AG04450 (cell line): Measurements from ENCODE around the gene KIF26A. TPM values are rescaled to one million over a fixed set of nuclear protein-coding genes. Genes with fewer than 3 reads are reported as not detected.

Experiments
- CTCF ChIA-PET: fragments of 300-600, 350-600 bp; formaldehyde crosslinking; extraction: SDS; loops from one replicate; lab custom pipeline; 2022; ENCODE audit warnings: antibody characterized with exemption, inconsistent platforms; lab: Charles Lee
- POLR2A ChIA-PET: fragments of 350-600 bp; formaldehyde crosslinking; extraction: SDS; loops from one replicate; lab custom pipeline; 2021; ENCODE audit warnings: antibody characterized with exemption, inconsistent platforms; lab: Yijun Ruan, JAX
- DNase-seq: peaks from one replicate; pipeline ENCODE4 v3.0.0-alpha.2; 2011; ENCODE audit warnings: low read depth, low spot score
- H3K27ac ChIP-seq: one replicate; pipeline ENCODE4 v1.5.1; 2012; ENCODE audit warnings: low read depth, low read length, control low read depth
- H3K27me3 ChIP-seq: one replicate; pipeline ENCODE4 v1.6.0; 2012; ENCODE audit warnings: low read length; ENCODE audit not compliant: control insufficient read depth, insufficient read depth
- H3K4me3 ChIP-seq: 2 replicates; pipeline ENCODE4 v1.5.1; 2011; ENCODE audit warnings: mild to moderate bottlenecking, low read depth, low read length, control low read depth
- H3K9me3 ChIP-seq: 2 replicates; pipeline ENCODE4 v1.5.1; 2012; ENCODE audit warnings: low read length; ENCODE audit not compliant: control insufficient read depth, insufficient read depth
- polyA plus RNA-seq: library from polyadenylated mRNA; depleted of rRNA; stranded (reverse); fragments of >200 nt; gene quantifications from 2 replicates; pipeline ENCODE4 v1.2.3, GENCODE V29; 2011
- TF ChIP-seq, protein P1 (sequence below): IDR thresholded peaks from 2 replicates; pipeline ENCODE4 v1.5.1; 2011; ENCODE audit warnings: low read depth, low read length, control low read depth, inconsistent platforms

Gene KIF26A
- polyA plus RNA-seq, 1 experiment = not detected

GRCh38 chr14:104105071-104105821 is 33.1 kb upstream of the KIF26A start:
- H3K4me3 ChIP-seq = no peak overlapping the region
- ChIA-PET CTCF (interaction anchor here (0.6 kb wide), 1 partner anchor 8 kb away, joined by 3 read pairs; no protein-coding TSS in a partner anchor), POLR2A (no interaction called here)
- H3K27ac ChIP-seq = no peak overlapping the region
- H3K27me3 ChIP-seq = no peaks in the 10 kb centered on the region
- TF ChIP-seq, protein P1, sequence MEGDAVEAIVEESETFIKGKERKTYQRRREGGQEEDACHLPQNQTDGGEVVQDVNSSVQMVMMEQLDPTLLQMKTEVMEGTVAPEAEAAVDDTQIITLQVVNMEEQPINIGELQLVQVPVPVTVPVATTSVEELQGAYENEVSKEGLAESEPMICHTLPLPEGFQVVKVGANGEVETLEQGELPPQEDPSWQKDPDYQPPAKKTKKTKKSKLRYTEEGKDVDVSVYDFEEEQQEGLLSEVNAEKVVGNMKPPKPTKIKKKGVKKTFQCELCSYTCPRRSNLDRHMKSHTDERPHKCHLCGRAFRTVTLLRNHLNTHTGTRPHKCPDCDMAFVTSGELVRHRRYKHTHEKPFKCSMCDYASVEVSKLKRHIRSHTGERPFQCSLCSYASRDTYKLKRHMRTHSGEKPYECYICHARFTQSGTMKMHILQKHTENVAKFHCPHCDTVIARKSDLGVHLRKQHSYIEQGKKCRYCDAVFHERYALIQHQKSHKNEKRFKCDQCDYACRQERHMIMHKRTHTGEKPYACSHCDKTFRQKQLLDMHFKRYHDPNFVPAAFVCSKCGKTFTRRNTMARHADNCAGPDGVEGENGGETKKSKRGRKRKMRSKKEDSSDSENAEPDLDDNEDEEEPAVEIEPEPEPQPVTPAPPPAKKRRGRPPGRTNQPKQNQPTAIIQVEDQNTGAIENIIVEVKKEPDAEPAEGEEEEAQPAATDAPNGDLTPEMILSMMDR = no peak
- no peaks in the 10 kb centered on the region; the same call in 1 of the 2 replicates for H3K9me3 ChIP-seq
- DNase-seq = no peak

DNA sequence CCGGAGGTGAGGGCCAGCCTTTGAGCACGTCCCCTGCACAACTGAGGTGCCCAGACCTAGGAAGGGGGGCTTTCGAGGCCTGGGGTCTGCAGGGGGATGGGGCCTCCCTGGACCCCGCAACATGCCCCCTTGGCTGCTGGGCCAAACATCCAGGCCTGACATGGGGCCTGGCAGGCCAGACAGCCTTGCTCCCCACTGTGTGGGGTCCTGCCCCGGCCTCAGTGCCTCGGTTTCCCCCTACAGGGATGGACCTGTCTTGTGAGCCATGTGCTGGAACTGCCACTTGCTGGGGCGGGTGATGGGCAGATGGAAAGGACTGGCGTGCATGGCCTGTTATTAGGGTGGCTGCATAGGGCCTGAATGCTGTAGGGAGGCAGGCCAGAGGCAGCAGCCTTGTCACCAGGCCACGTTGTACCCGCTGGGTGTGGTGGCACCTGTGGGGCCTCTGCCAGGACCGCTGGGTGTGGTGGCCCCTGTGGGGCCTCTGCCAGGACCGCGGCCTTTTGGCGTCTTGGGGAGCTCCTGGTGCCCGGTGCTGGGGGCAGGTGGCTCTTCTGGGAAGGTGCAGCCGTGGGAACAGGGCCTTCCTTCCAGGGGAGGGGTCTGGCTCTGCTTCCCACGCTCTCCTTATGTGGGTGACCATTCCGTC is 32.4 kb upstream of the KIF26A start:
- Histone ChIP-seq H3K27ac (no peak overlapping the region), H3K4me3 (no peak overlapping the region), H3K9me3 (no peaks in the 10 kb centered on the region; the same call in 1 of the 2 replicates), H3K27me3 (no peaks in the 10 kb centered on the region)
- TF ChIP-seq, protein P1 = no peak
- no peak for DNase-seq
- ChIA-PET CTCF (no interaction called here), POLR2A (no interaction called here)

DNA sequence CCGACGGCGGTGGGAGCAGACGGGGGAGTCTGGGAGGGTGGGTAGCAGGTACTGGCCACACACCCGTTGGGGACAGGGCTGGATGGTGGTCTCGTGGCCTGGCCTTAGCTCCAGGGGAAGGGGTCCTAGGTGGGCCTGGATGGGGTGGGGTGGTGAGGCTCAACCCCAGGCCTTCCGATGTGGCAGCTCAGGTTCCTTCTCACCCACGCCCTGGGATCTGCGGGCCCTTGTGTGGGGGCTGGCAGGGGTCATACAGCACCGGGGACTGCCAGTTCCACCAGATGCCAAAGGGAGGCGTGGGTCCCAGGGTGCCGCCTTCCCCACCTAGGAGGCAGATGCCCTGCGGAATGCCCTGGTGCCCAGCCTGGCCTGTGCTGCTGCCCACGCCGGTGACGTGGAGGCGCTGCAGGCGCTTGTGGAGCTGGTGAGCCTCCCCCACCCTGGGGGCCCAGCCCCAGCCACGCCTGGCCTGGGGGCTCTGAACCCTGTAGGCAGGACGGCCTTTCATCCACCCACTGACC is 31.9 kb upstream of the KIF26A start:
- DNase-seq = no peak
- Histone ChIP-seq H3K27ac (no peak overlapping the region), H3K9me3 (no peaks in the 10 kb centered on the region; the same call in 1 of the 2 replicates), H3K27me3 (no peaks in the 10 kb centered on the region), H3K4me3 (no peak overlapping the region)
- CTCF ChIA-PET = no interaction called here
- TF ChIP-seq, protein P1 = no peak
- POLR2A ChIA-PET = no interaction called here

DNA sequence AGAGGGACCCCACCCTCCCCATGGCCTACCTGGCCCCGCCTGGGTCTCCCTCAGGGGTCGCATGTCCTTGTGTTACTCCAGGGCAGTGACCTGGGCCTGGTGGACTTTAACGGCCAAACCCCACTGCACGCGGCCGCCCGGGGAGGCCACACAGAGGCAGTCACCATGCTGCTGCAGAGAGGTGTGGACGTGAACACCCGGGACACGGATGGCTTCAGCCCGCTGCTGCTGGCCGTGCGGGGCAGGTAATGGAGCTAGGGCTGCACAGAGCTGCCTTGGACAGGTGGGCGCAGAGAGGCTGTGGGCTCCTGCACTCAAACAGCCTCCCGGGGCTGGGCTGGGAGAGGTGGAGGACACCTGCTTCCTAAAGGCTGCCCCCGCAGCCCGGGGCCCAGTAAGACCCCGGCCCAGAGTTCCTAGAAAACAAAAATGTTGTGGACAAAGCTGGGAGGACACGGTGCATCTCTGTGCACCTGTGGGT is 31.2 kb upstream of the KIF26A start:
- ChIA-PET POLR2A (no interaction called here), CTCF (no interaction called here)
- no peak overlapping the region for H3K4me3 ChIP-seq
- H3K27ac ChIP-seq = no peak overlapping the region
- no peaks in the 10 kb centered on the region; the same call in 1 of the 2 replicates for H3K9me3 ChIP-seq
- no peak for DNase-seq
- TF ChIP-seq, protein P1 = no peak
- no peaks in the 10 kb centered on the region for H3K27me3 ChIP-seq
